ENCODE data around the gene SLC44A1.

Gene SLC44A1

GRCh38 chr9:105293408-105293807, 49.0 kb downstream of the SLC44A1 start:
- CTCF ChIA-PET, result interaction anchor here (0.7 kb wide), 1 partner anchor 145 kb away, joined by 5 read pairs; no protein-coding TSS in a partner anchor
- TF ChIP-seq PKNOX1 (IDR thresholded peaks at IDR 0.05) (no peak), BHLHE40 (IDR thresholded peaks at IDR 0.05; ENCODE audit: borderline replicate concordance) (no peak), ELF4 (IDR thresholded peaks at IDR 0.05) (no peak), CTBP1 (IDR thresholded peaks at IDR 0.05; ENCODE audit: borderline replicate concordance) (no peak), SP1 (IDR thresholded peaks at IDR 0.05) (no peak), L3MBTL2 (conservative IDR thresholded peaks at IDR 0.05) (no peak), HDGF (IDR thresholded peaks at IDR 0.05; ENCODE audit: borderline replicate concordance) (no peak), ZNF384 (IDR thresholded peaks at IDR 0.05) (no peak), FOXK2 (IDR thresholded peaks at IDR 0.05) (no peak), ARNT (IDR thresholded peaks at IDR 0.05) (no peak), SUZ12 (IDR thresholded peaks at IDR 0.05) (no peak), LEF1 (IDR thresholded peaks at IDR 0.05; ENCODE audit: borderline replicate concordance) (no peak), NFRKB (IDR thresholded peaks at IDR 0.05) (no peak), FOXM1 (IDR thresholded peaks at IDR 0.05; ENCODE audit: borderline replicate concordance) (no peak), TARDBP (IDR thresholded peaks at IDR 0.05) (no peak), FOXA1 (IDR thresholded peaks at IDR 0.05) (no peak)

GRCh38 chr9:105295201-105295550, 50.7 kb downstream of the SLC44A1 start:
- no peak for TF ChIP-seq SP1 (IDR thresholded peaks at IDR 0.05)
- no peak for TF ChIP-seq ZNF384 (IDR thresholded peaks at IDR 0.05)
- no peak for TF ChIP-seq FOXK2 (IDR thresholded peaks at IDR 0.05)
- no peak for TF ChIP-seq CTBP1 (IDR thresholded peaks at IDR 0.05; ENCODE audit: borderline replicate concordance)
- TF ChIP-seq L3MBTL2 (conservative IDR thresholded peaks at IDR 0.05), result no peak
- no peak for TF ChIP-seq PKNOX1 (IDR thresholded peaks at IDR 0.05)
- TF ChIP-seq TARDBP (IDR thresholded peaks at IDR 0.05), result no peak
- TF ChIP-seq FOXM1 (IDR thresholded peaks at IDR 0.05; ENCODE audit: borderline replicate concordance), result no peak
- no peak for TF ChIP-seq ELF4 (IDR thresholded peaks at IDR 0.05)
- TF ChIP-seq SUZ12 (IDR thresholded peaks at IDR 0.05), result no peak
- TF ChIP-seq FOXA1 (IDR thresholded peaks at IDR 0.05), result no peak
- TF ChIP-seq LEF1 (IDR thresholded peaks at IDR 0.05; ENCODE audit: borderline replicate concordance), result no peak
- TF ChIP-seq BHLHE40 (IDR thresholded peaks at IDR 0.05; ENCODE audit: borderline replicate concordance), result no peak
- no peak for TF ChIP-seq ARNT (IDR thresholded peaks at IDR 0.05)
- no peak for TF ChIP-seq NFRKB (IDR thresholded peaks at IDR 0.05)
- TF ChIP-seq HDGF (IDR thresholded peaks at IDR 0.05; ENCODE audit: borderline replicate concordance), result no peak
- no peak for DNase-seq (ENCODE audit: extremely low spot score)
- POLR2A ChIA-PET, result no interaction called here
- CTCF ChIA-PET, result no interaction called here

More at GRCh38 chr9:105293408-105293807, 49.0 kb downstream of the SLC44A1 start:
- POLR2A ChIA-PET, result no interaction called here
- DNase-seq (ENCODE audit: extremely low spot score), result no peak

GRCh38 chr9:105295986-105296385, 51.5 kb downstream of the SLC44A1 start:
- POLR2A ChIA-PET, result no interaction called here
- TF ChIP-seq SP1 (IDR thresholded peaks at IDR 0.05) (no peak), FOXM1 (IDR thresholded peaks at IDR 0.05; ENCODE audit: borderline replicate concordance) (no peak), HDGF (IDR thresholded peaks at IDR 0.05; ENCODE audit: borderline replicate concordance) (no peak), SUZ12 (IDR thresholded peaks at IDR 0.05) (no peak), FOXK2 (IDR thresholded peaks at IDR 0.05) (no peak), FOXA1 (IDR thresholded peaks at IDR 0.05) (no peak), TARDBP (IDR thresholded peaks at IDR 0.05) (no peak), BHLHE40 (IDR thresholded peaks at IDR 0.05; ENCODE audit: borderline replicate concordance) (no peak), LEF1 (IDR thresholded peaks at IDR 0.05; ENCODE audit: borderline replicate concordance) (no peak), NFRKB (IDR thresholded peaks at IDR 0.05) (no peak), ELF4 (IDR thresholded peaks at IDR 0.05) (no peak), L3MBTL2 (conservative IDR thresholded peaks at IDR 0.05) (no peak), ZNF384 (IDR thresholded peaks at IDR 0.05) (no peak), PKNOX1 (IDR thresholded peaks at IDR 0.05) (no peak), CTBP1 (IDR thresholded peaks at IDR 0.05; ENCODE audit: borderline replicate concordance) (no peak)
- CTCF ChIA-PET, result no interaction called here
- no peak for DNase-seq (ENCODE audit: extremely low spot score)

- TF ChIP-seq ARNT (IDR thresholded peaks at IDR 0.05) (no peak), NFRKB (IDR thresholded peaks at IDR 0.05) (no peak), HDGF (IDR thresholded peaks at IDR 0.05; ENCODE audit: borderline replicate concordance) (no peak), ZNF384 (IDR thresholded peaks at IDR 0.05) (no peak), LEF1 (IDR thresholded peaks at IDR 0.05; ENCODE audit: borderline replicate concordance) (no peak), BHLHE40 (IDR thresholded peaks at IDR 0.05; ENCODE audit: borderline replicate concordance) (no peak), SUZ12 (IDR thresholded peaks at IDR 0.05) (no peak), L3MBTL2 (conservative IDR thresholded peaks at IDR 0.05) (no peak), FOXK2 (IDR thresholded peaks at IDR 0.05) (no peak), FOXA1 (IDR thresholded peaks at IDR 0.05) (no peak), SP1 (IDR thresholded peaks at IDR 0.05) (no peak), ELF4 (IDR thresholded peaks at IDR 0.05) (no peak), FOXM1 (IDR thresholded peaks at IDR 0.05; ENCODE audit: borderline replicate concordance) (no peak), CTBP1 (IDR thresholded peaks at IDR 0.05; ENCODE audit: borderline replicate concordance) (no peak)
- no peak for DNase-seq (ENCODE audit: extremely low spot score)
- POLR2A ChIA-PET, result no interaction called here
- CTCF ChIA-PET, result no interaction called here
Observed at GRCh38 chr9:105296445-105296844, 52.0 kb downstream of the SLC44A1 start.

GRCh38 chr9:105296877-105297287, 52.4 kb downstream of the SLC44A1 start:
- POLR2A ChIA-PET, result no interaction called here
- TF ChIP-seq HDGF (IDR thresholded peaks at IDR 0.05; ENCODE audit: borderline replicate concordance), result no peak
- TF ChIP-seq FOXK2 (IDR thresholded peaks at IDR 0.05), result no peak
- TF ChIP-seq ARNT (IDR thresholded peaks at IDR 0.05), result no peak
- TF ChIP-seq L3MBTL2 (conservative IDR thresholded peaks at IDR 0.05), result no peak
- no peak for TF ChIP-seq FOXA1 (IDR thresholded peaks at IDR 0.05)
- no peak for TF ChIP-seq LEF1 (IDR thresholded peaks at IDR 0.05; ENCODE audit: borderline replicate concordance)
- no peak for TF ChIP-seq BHLHE40 (IDR thresholded peaks at IDR 0.05; ENCODE audit: borderline replicate concordance)
- TF ChIP-seq FOXM1 (IDR thresholded peaks at IDR 0.05; ENCODE audit: borderline replicate concordance), result no peak
- TF ChIP-seq TARDBP (IDR thresholded peaks at IDR 0.05), result no peak
- no peak for TF ChIP-seq SUZ12 (IDR thresholded peaks at IDR 0.05)
- no peak for TF ChIP-seq NFRKB (IDR thresholded peaks at IDR 0.05)
- TF ChIP-seq CTBP1 (IDR thresholded peaks at IDR 0.05; ENCODE audit: borderline replicate concordance), result no peak
- no peak for DNase-seq (ENCODE audit: extremely low spot score)
- CTCF ChIA-PET, result no interaction called here
